Lower leg skin (tissue), 4 donors: ENCODE measurements around the gene SMIM36. TPM values are rescaled to one million over a fixed set of nuclear protein-coding genes. Genes with fewer than 3 reads are reported as not detected.

Experiments used
- DNase-seq, 2 donors: peaks; one replicate each; pipeline ENCODE4 v3.0.0-alpha.2; 2019; ENCODE audit warnings: low spot score in 2 of 2
- H3K4me3 ChIP-seq: fragments of 200-600 bp; sonication (generic); 2 replicates; pipeline ENCODE4 v1.5.1; 2017; ENCODE audit warnings: mild to moderate bottlenecking, low read depth; ENCODE audit not compliant: poor library complexity, severe bottlenecking
- POLR2A ChIP-seq, 2 donors: fragments of 450-650 bp; IDR thresholded peaks; one replicate each; pipeline ENCODE4 v1.6.1; 2016 to 2017; ENCODE audit warnings: antibody characterized with exemption in 2 of 2, mild to moderate bottlenecking in 1 of 2, moderate library complexity in 1 of 2
- WGBS, 2 donors: methylation state at CpG; one replicate each; pipeline ENCODE4 v1.1.5; 2018; 5-methylcytosine and 5-hydroxymethylcytosine counted together
- intact Hi-C: fragments of 100-400 bp; cut with DNase I; formaldehyde crosslinking; loops from one replicate; pipeline ENCODE4 v1.15.0; 2023; ENCODE audit warnings: low total_unique reads
- total RNA-seq, 4 donors: library from RNA; depleted of rRNA; stranded (reverse); fragments of >200 nt; gene quantifications; one replicate each; pipeline ENCODE4 v1.1.0, GENCODE V29; 2016
- TF ChIP-seq, protein P1 (sequence below), 3 donors: fragments of 450-650 bp; IDR thresholded peaks; one replicate each; pipeline ENCODE4 v1.5.1; 2016; ENCODE audit warnings: antibody characterized with exemption in 3 of 3, mild to moderate bottlenecking in 3 of 3, moderate library complexity in 2 of 3

Gene SMIM36
- total RNA-seq, 4 donors from 2014 or later, result not detected

- intact Hi-C loops, result no loop called here
- no peak for DNase-seq
- TF ChIP-seq, protein P1, sequence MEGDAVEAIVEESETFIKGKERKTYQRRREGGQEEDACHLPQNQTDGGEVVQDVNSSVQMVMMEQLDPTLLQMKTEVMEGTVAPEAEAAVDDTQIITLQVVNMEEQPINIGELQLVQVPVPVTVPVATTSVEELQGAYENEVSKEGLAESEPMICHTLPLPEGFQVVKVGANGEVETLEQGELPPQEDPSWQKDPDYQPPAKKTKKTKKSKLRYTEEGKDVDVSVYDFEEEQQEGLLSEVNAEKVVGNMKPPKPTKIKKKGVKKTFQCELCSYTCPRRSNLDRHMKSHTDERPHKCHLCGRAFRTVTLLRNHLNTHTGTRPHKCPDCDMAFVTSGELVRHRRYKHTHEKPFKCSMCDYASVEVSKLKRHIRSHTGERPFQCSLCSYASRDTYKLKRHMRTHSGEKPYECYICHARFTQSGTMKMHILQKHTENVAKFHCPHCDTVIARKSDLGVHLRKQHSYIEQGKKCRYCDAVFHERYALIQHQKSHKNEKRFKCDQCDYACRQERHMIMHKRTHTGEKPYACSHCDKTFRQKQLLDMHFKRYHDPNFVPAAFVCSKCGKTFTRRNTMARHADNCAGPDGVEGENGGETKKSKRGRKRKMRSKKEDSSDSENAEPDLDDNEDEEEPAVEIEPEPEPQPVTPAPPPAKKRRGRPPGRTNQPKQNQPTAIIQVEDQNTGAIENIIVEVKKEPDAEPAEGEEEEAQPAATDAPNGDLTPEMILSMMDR (IDR thresholded peaks at IDR 0.05), result no peak
- no peak for TF ChIP-seq POLR2A (IDR thresholded peaks at IDR 0.05)
- no peak overlapping the region for H3K4me3 ChIP-seq
- WGBS, 2 donors, result 93 to 95% methylated on average over 3 of the region's 3 CpGs
These were observed 92.6 kb downstream of the SMIM36 start for GRCh38 chr17:55418369-55419268.

GRCh38 chr17:55417411-55418268 lies 93.6 kb downstream of the SMIM36 start:
- intact Hi-C loops, result no loop called here
- 96 to 97% methylated on average over 4 of the region's 4 CpGs for WGBS, 2 donors
- no peak for DNase-seq
- no peak overlapping the region for H3K4me3 ChIP-seq
- TF ChIP-seq POLR2A (IDR thresholded peaks at IDR 0.05), result no peak
- TF ChIP-seq, protein P1 (IDR thresholded peaks at IDR 0.05), result no peak

DNA sequence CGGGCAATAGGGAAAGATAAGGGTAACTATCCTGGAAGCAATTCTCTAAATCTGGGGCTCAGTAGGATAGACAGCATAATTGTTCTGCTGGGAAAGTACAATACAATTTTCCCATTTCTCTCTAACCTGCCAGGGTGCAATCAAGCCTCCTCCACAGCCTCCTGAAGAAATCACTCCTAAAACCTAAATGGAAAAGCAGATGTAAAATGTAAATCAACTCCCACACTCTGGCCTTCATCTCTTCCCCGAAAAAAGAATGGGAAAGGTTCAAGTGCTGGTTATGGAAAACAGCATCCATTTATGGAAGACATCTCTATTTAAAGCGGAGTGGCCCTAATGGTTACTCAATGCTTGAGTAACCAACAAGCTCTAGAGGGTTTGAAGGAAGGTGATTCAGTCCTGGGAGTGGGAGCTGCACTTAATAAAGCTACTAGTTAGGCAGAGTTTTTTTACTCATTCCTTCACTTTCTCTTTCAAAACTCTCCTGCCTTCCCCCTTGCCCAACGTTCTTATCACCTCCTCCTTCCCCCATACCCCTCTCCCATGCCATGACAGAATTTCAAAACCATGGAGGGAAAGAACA lies 94.7 kb downstream of the SMIM36 start:
- intact Hi-C loops, result no loop called here
- 79 to 84% methylated on average over 4 of the region's 4 CpGs for WGBS, 2 donors
- TF ChIP-seq, protein P1 (IDR thresholded peaks at IDR 0.05), result no peak
- TF ChIP-seq POLR2A (IDR thresholded peaks at IDR 0.05), result no peak
- DNase-seq, result no peak
- H3K4me3 ChIP-seq, result no peak overlapping the region

GRCh38 chr17:55416000-55416399 lies 95.3 kb downstream of the SMIM36 start:
- TF ChIP-seq, protein P1 (IDR thresholded peaks at IDR 0.05), result no peak
- no peak for TF ChIP-seq POLR2A (IDR thresholded peaks at IDR 0.05)
- intact Hi-C loops, result no loop called here
- no peak for DNase-seq
- H3K4me3 ChIP-seq, result no peak overlapping the region

- no peak overlapping the region for H3K4me3 ChIP-seq
- intact Hi-C loops, result no loop called here
- DNase-seq, result no peak
- 94 to 95% methylated on average over 4 of the region's 4 CpGs for WGBS, 2 donors
- TF ChIP-seq POLR2A (IDR thresholded peaks at IDR 0.05), result no peak
- TF ChIP-seq, protein P1 (IDR thresholded peaks at IDR 0.05), result no peak
These were observed 96.3 kb downstream of the SMIM36 start for GRCh38 chr17:55414983-55415382.
